PC-3 (cell line): ENCODE measurements around the gene ZNF473.

ENCODE experiments used
- CTCF ChIP-seq: fragments of 300-600 bp; sonication (generic); conservative IDR thresholded peaks from 2 replicates; pipeline ENCODE4 v1.5.1; 2017; ENCODE audit warnings: antibody characterized with exemption, low read depth, mild to moderate bottlenecking, low read length
- EZH2 ChIP-seq: fragments of 300-600 bp; sonication (generic); IDR thresholded peaks from one replicate; pipeline ENCODE4 v1.6.1; 2017; ENCODE audit warnings: antibody characterized with exemption, mild to moderate bottlenecking, low read length; ENCODE audit not compliant: unreplicated experiment

GRCh38 chr19:50005428-50005827 lies 20.4 kb upstream of the ZNF473 start:
- TF ChIP-seq CTCF: no peak
- no peak for TF ChIP-seq EZH2
